Naive thymus-derived CD4-positive, alpha-beta T cell (primary cell): Measurements from ENCODE around the gene CHAC1. TPM values are rescaled to one million over a fixed set of nuclear protein-coding genes. Genes with fewer than 3 reads are reported as not detected.
A peak's percentile ranks its signal among the peaks of the same experiment; 100 is the strongest.

ENCODE experiments used
- ATAC-seq: fragments of 150-1000 bp; cut with Tn5 transposase; 2 replicates; pipeline ENCODE4 v1.10.0; 2021; ENCODE audit warnings: mild to moderate bottlenecking, moderate library complexity
- CTCF ChIA-PET: fragments of 350-600 bp; sonication (Branson Sonifier 250); formaldehyde crosslinking; loops from one replicate; lab custom pipeline; 2021; ENCODE audit warnings: antibody characterized with exemption; lab: Charles Lee
- POLR2A ChIA-PET: fragments of 350-600 bp; sonication (Branson Sonifier 250); formaldehyde crosslinking; loops from one replicate; lab custom pipeline; 2021; ENCODE audit warnings: antibody characterized with exemption, inconsistent platforms; lab: Charles Lee
- DNase-seq, 9 donors: peaks; one replicate each; pipeline versions ENCODE4 v3.0.0 to v3.0.0-alpha.2; 2020 to 2022; ENCODE audit warnings: mixed read lengths in 1 of 9
- H3K27ac ChIP-seq: one replicate; pipeline ENCODE4 v1.7.0; 2013; ENCODE audit warnings: mild to moderate bottlenecking, low read depth, low read length, moderate library complexity
- H3K27me3 ChIP-seq, 2 donors: one replicate each; pipeline ENCODE4 v1.7.0; 2013; ENCODE audit warnings: low read length in 2 of 2, mild to moderate bottlenecking in 2 of 2, moderate library complexity in 2 of 2; ENCODE audit not compliant: control insufficient read depth in 2 of 2, insufficient read depth in 2 of 2
- H3K36me3 ChIP-seq, 3 experiments: 1 replicate in 2 of 3; 2 replicates in 1 of 3; pipeline ENCODE4 v1.7.0; 2013; ENCODE audit warnings: low read length in 3 of 3, mild to moderate bottlenecking in 3 of 3, moderate library complexity in 1 of 3; ENCODE audit not compliant: insufficient read depth in 3 of 3, control insufficient read depth in 2 of 3
- H3K4me1 ChIP-seq, 2 donors: one replicate each; pipeline ENCODE4 v1.7.0; 2013; ENCODE audit warnings: low read length in 2 of 2, mild to moderate bottlenecking in 2 of 2, moderate library complexity in 1 of 2; ENCODE audit not compliant: control insufficient read depth in 2 of 2, insufficient read depth in 2 of 2
- H3K4me3 ChIP-seq: 2 replicates; pipeline ENCODE4 v1.7.0; 2013; ENCODE audit warnings: mild to moderate bottlenecking, low read length
- H3K9me3 ChIP-seq, 3 experiments: 1 replicate in 2 of 3; 2 replicates in 1 of 3; pipeline ENCODE4 v1.7.0; 2013; ENCODE audit warnings: low read length in 3 of 3; ENCODE audit not compliant: control insufficient read depth in 2 of 3
- H3K27ac Mint-ChIP-seq, 9 donors: one replicate each; pipeline ENCODE4 v1.8.0; 2020 to 2022; ENCODE audit warnings: mixed read lengths in 9 of 9, mild to moderate bottlenecking in 8 of 9, moderate library complexity in 5 of 9, inconsistent platforms in 2 of 9
- H3K27me3 Mint-ChIP-seq, 5 donors: one replicate each; pipeline ENCODE4 v1.8.0; 2021 to 2022; ENCODE audit warnings: mixed read lengths in 5 of 5, mild to moderate bottlenecking in 1 of 5
- H3K36me3 Mint-ChIP-seq, 5 donors: one replicate each; pipeline ENCODE4 v1.8.0; 2020 to 2022; ENCODE audit warnings: mixed read lengths in 5 of 5, mild to moderate bottlenecking in 3 of 5, inconsistent platforms in 1 of 5
- H3K4me1 Mint-ChIP-seq, 7 donors: one replicate each; pipeline ENCODE4 v1.8.0; 2020 to 2022; ENCODE audit warnings: mixed read lengths in 7 of 7, mild to moderate bottlenecking in 3 of 7, inconsistent platforms in 1 of 7
- H3K4me3 Mint-ChIP-seq, 10 donors: one replicate each; pipeline ENCODE4 v1.8.0; 2020 to 2022; ENCODE audit warnings: mild to moderate bottlenecking in 10 of 10, mixed read lengths in 10 of 10, moderate library complexity in 6 of 10, inconsistent platforms in 2 of 10
- H3K9me3 Mint-ChIP-seq, 11 donors: one replicate each; pipeline ENCODE4 v1.8.0; 2020 to 2022; ENCODE audit warnings: mixed read lengths in 11 of 11, mild to moderate bottlenecking in 4 of 11, inconsistent platforms in 1 of 11, moderate library complexity in 1 of 11
- intact Hi-C, 2 donors: fragments of 100-400 bp; cut with micrococcal nuclease; formaldehyde crosslinking; loops; one replicate each; pipeline ENCODE4 v1.15.1; 2023
- polyA plus RNA-seq, 2 donors: library from polyadenylated mRNA; unstranded; fragments of 300-500 nt; fragmentation: Illumina TruSeq; gene quantifications; one replicate each; pipeline ENCODE4 v1.2.3, GENCODE V29; 2021
- total RNA-seq, 6 experiments: library from RNA in 5 of 6; stranded (reverse) in 5 of 6; gene quantifications; 1 replicate in 5 of 6; 2 replicates in 1 of 6; pipeline ENCODE4 v1.2.3 and lab custom pipeline; 2021 to 2026

Gene CHAC1
- total and polyA plus RNA-seq, 7 experiments from 2014 or later = 0.24 to 5.7 (median 0.86) TPM; not detected in 1

DNA sequence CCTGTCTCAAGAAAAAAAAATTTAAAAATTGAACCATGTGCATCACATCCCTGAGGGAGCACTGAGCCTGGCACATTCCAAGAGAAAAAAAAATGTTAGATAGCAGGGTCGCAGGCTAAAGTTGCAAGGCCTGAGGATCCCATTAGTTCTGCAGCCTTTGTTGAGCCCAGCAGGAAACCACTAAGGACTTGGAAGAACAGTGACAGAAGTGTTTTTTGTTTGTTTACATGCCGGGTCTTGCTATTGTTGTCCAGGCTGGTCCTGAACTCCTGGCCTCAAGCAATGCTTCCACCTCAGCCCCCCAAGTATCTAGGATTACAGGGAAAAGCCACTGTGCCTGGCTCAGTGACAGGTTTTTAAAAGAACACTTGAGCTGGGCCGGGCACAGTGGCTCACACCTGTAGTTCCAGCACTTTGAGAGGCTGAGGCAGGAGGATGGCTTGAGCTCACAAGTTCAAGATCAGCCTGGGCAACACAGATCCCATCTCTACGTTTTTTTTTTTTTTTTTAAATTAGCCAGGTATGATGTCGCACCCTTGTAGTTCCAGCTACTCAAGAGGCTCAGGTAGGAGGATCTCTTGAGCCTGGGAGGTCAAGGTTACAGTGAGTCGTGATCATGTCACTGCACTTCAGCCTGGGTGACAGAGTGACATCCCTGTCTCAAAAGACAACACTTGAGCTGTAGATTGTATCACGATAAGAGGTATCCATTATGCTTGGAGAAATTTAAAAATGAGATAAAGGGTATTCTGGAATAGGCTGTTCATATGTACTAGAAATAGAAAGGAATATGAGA is 15.2 kb downstream of the CHAC1 start:
- ATAC-seq (no peak), DNase-seq (no peak)
- H3K27me3 Mint-ChIP-seq = peaks cover 0 to 5% (median 0%) of the 10 kb centered on the region in 5 donors
- Histone ChIP-seq H3K27me3 (no peaks in the 10 kb centered on the region), H3K4me3 (no peak overlapping the region), H3K36me3 (no peaks in the 10 kb centered on the region), H3K27ac (no peak overlapping the region), H3K4me1 (no peaks in the 10 kb centered on the region), H3K9me3 (no peaks in the 10 kb centered on the region)
- intact Hi-C loops = no loop called here
- H3K9me3 Mint-ChIP-seq = no peaks in the 10 kb centered on the region
- H3K27ac Mint-ChIP-seq = no peak overlapping the region
- H3K4me1 Mint-ChIP-seq = peaks cover 1 to 9% (median 5%) of the 10 kb centered on the region in 7 donors
- H3K4me3 Mint-ChIP-seq = no peak overlapping the region
- ChIA-PET CTCF (interaction anchor here (0.6 kb wide), 2 partner anchors 20 to 1499 kb away, joined by 3 read pairs; no protein-coding TSS in a partner anchor), POLR2A (no interaction called here)
- H3K36me3 Mint-ChIP-seq = no peaks in the 10 kb centered on the region

- H3K27me3 ChIP-seq = no peaks in the 10 kb centered on the region
- Mint-ChIP-seq H3K36me3 (no peaks in the 10 kb centered on the region), H3K27me3 (peaks cover 0 to 5% (median 0%) of the 10 kb centered on the region in 5 donors), H3K4me3 (no peak overlapping the region), H3K4me1 (peaks cover 1 to 9% (median 5%) of the 10 kb centered on the region in 7 donors), H3K27ac (no peak overlapping the region), H3K9me3 (no peaks in the 10 kb centered on the region)
- DNase-seq = no peak
- H3K9me3 ChIP-seq = no peaks in the 10 kb centered on the region
- intact Hi-C loops = no loop called here
- H3K27ac ChIP-seq = no peak overlapping the region
- H3K4me3 ChIP-seq = no peak overlapping the region
- ChIA-PET CTCF (no interaction called here), POLR2A (no interaction called here)
- ATAC-seq = no peak
- H3K36me3 ChIP-seq = no peaks in the 10 kb centered on the region
- H3K4me1 ChIP-seq = no peaks in the 10 kb centered on the region
These were observed 16.1 kb downstream of the CHAC1 start for GRCh38 chr15:40969363-40969762.

DNA sequence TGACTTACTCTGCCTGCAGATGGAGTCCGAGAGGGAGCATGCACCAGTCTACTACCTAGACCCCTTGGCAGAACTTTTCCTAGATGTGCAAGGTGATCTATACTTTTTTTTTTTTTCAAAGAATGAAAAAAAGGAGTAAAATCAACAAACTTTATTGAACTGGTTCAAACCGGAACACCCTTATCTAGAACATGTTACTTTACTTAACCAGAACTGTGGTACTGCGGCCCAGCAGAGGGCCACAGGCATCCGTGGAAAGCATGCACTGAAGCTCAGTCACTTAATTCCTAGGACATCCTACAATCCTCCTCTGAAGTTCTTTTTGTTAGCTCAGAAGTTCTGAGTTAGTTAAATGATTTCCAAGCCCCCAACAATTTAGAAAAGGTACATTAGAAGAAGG is 21.6 kb downstream of the CHAC1 start:
- Mint-ChIP-seq H3K36me3 (peaks cover 0 to 22% (median 10%) of the 10 kb centered on the region in 5 donors), H3K9me3 (no peaks in the 10 kb centered on the region), H3K4me3 (no peak overlapping the region), H3K4me1 (peaks cover 0 to 9% (median 5%) of the 10 kb centered on the region in 7 donors), H3K27me3 (no peaks in the 10 kb centered on the region), H3K27ac (no peak overlapping the region)
- H3K36me3 ChIP-seq = peaks cover 0 to 41% (median 4%) of the 10 kb centered on the region in 3 experiments
- DNase-seq (no peak), ATAC-seq (no peak)
- H3K27me3 ChIP-seq = no peaks in the 10 kb centered on the region
- ChIA-PET POLR2A (no interaction called here), CTCF (interaction anchor here (0.9 kb wide), 1 partner anchor 44 kb away, joined by 4 read pairs; no protein-coding TSS in a partner anchor)
- H3K4me1 ChIP-seq = no peaks in the 10 kb centered on the region
- no peak overlapping the region for H3K4me3 ChIP-seq
- intact Hi-C loops = no loop called here
- no peaks in the 10 kb centered on the region for H3K9me3 ChIP-seq
- H3K27ac ChIP-seq = no peak overlapping the region

DNA sequence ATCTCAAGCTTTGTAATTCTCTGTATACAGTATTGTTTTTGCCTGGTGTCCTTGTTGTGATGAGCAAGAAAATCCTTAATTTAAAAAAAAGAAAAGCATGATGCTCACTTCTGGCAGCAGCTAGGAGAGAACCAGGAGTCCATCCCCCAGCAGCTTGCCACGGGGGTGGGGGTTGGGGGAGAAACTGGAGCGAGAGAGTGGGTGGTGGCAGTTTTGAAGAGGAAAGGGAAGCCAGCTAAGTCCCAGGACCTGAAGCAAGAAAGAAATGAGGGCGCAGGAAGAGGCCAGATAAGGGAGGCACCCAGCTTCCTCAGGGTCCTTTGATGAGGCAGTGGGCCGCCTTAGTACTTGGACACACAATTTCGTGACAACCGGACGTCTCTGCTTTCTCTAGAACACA is 23.5 kb downstream of the CHAC1 start:
- Mint-ChIP-seq H3K27me3 (no peaks in the 10 kb centered on the region), H3K36me3 (peaks cover 6 to 38% (median 17%) of the 10 kb centered on the region in 5 donors), H3K4me1 (peaks cover 0 to 9% (median 5%) of the 10 kb centered on the region in 7 donors), H3K4me3 (no peak overlapping the region), H3K27ac (peak overlapping the region in 4 of 9 donors; percentile 12 to 40 (median 25)), H3K9me3 (no peaks in the 10 kb centered on the region)
- no peak for DNase-seq
- ChIA-PET POLR2A (no interaction called here), CTCF (interaction anchor here (1.3 to 1.4 kb wide), 2 partner anchors 35 to 71 kb away, joined by 3 read pairs; no protein-coding TSS in a partner anchor)
- Histone ChIP-seq H3K9me3 (no peaks in the 10 kb centered on the region), H3K27me3 (no peaks in the 10 kb centered on the region), H3K4me3 (no peak overlapping the region), H3K36me3 (peaks cover 0 to 60% (median 20%) of the 10 kb centered on the region in 3 experiments), H3K27ac (no peak overlapping the region), H3K4me1 (no peaks in the 10 kb centered on the region)
- ATAC-seq = no peak
- intact Hi-C loops = no loop called here

DNA sequence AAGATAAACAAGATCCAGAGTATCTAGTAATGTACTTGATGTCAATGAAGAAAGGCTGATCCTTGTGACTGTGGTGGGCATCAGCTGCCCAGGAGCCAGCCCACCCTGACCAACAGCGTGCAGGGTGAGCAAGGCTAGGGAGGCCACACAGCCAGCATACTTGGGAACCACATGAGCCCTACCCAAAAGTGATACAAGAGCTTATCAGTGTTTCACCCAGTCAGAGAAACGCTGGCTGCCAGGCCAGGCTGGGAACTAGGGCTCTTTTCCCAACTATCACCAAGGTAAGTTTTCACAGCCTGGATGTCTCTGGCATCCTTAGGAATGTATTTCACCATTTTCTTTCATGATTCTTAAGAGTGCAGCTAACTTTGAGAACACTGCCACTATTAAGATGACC is 24.9 kb downstream of the CHAC1 start:
- CTCF ChIA-PET = no interaction called here

GRCh38 chr15:40978562-40978961 is 25.3 kb downstream of the CHAC1 start:
- Histone ChIP-seq H3K36me3 (peaks cover 7 to 78% (median 22%) of the 10 kb centered on the region in 3 experiments), H3K27ac (no peak overlapping the region), H3K9me3 (no peaks in the 10 kb centered on the region), H3K4me3 (no peak overlapping the region), H3K27me3 (no peaks in the 10 kb centered on the region), H3K4me1 (no peaks in the 10 kb centered on the region)
- DNase-seq (no peak), ATAC-seq (no peak)
- H3K9me3 Mint-ChIP-seq = no peaks in the 10 kb centered on the region
- intact Hi-C loops = no loop called here
- no peak overlapping the region for H3K4me3 Mint-ChIP-seq
- no peaks in the 10 kb centered on the region for H3K27me3 Mint-ChIP-seq
- no peaks in the 10 kb centered on the region for H3K4me1 Mint-ChIP-seq
- ChIA-PET CTCF (interaction anchor here (0.6 kb wide), 1 partner anchor 31 kb away, joined by 3 read pairs; no protein-coding TSS in a partner anchor), POLR2A (no interaction called here)
- peaks cover 9 to 54% (median 27%) of the 10 kb centered on the region in 5 donors for H3K36me3 Mint-ChIP-seq
- peak overlapping the region in 1 of 9 donors; percentile 69 for H3K27ac Mint-ChIP-seq

More for the DNA sequence above, 24.9 kb downstream of the CHAC1 start:
- no peaks in the 10 kb centered on the region for H3K4me1 Mint-ChIP-seq
- no peak overlapping the region for H3K4me3 Mint-ChIP-seq
- no peak overlapping the region for H3K4me3 ChIP-seq
- DNase-seq = no peak
- no peak for ATAC-seq
- H3K4me1 ChIP-seq = no peaks in the 10 kb centered on the region
- POLR2A ChIA-PET = no interaction called here
- H3K36me3 ChIP-seq = peaks cover 7 to 73% (median 22%) of the 10 kb centered on the region in 3 experiments
- peaks cover 9 to 50% (median 23%) of the 10 kb centered on the region in 5 donors for H3K36me3 Mint-ChIP-seq
- peak overlapping the region in 1 of 9 donors; percentile 12 for H3K27ac Mint-ChIP-seq
- H3K9me3 ChIP-seq = no peaks in the 10 kb centered on the region
- H3K9me3 Mint-ChIP-seq = no peaks in the 10 kb centered on the region
- no peaks in the 10 kb centered on the region for H3K27me3 ChIP-seq
- no peak overlapping the region for H3K27ac ChIP-seq
- intact Hi-C loops = no loop called here
- no peaks in the 10 kb centered on the region for H3K27me3 Mint-ChIP-seq
